Uterus (tissue), 4 donors: ENCODE measurements around the gene RTF2. TPM values are rescaled to one million over a fixed set of nuclear protein-coding genes. Genes with fewer than 3 reads are reported as not detected.
A peak's percentile ranks its signal among the peaks of the same experiment; 100 is the strongest.
"Not testable (repeated sequence)": the region's sequence is repeated elsewhere in the genome, so short reads cannot be mapped to it uniquely, and the experiment has no call there.

ENCODE experiments used
- DNase-seq, 2 donors: peaks; one replicate each; pipeline ENCODE4 v3.0.0-alpha.2; 2019 to 2020
- H3K27ac ChIP-seq, 2 donors: fragments of 200-600 bp; sonication (generic); 1 replicate in 1 of 2; 2 replicates in 1 of 2; pipeline ENCODE4 v1.5.1; 2016 to 2018
- H3K27me3 ChIP-seq, 2 donors: fragments of 200-600 bp; sonication (generic); one replicate each; pipeline ENCODE4 v1.5.1; 2018 to 2019; ENCODE audit warnings: control low read depth in 1 of 2
- H3K36me3 ChIP-seq, 2 donors: fragments of 200-600 bp; sonication (generic); one replicate each; pipeline ENCODE4 v1.5.1; 2019; ENCODE audit warnings: control low read depth in 1 of 2
- H3K4me1 ChIP-seq, 2 donors: fragments of 200-600 bp; sonication (generic); one replicate each; pipeline ENCODE4 v1.5.1; 2018 to 2019; ENCODE audit warnings: control low read depth in 1 of 2
- H3K4me3 ChIP-seq, 2 donors: fragments of 200-600 bp; sonication (generic); 1 replicate in 1 of 2; 2 replicates in 1 of 2; pipeline ENCODE4 v1.5.1; 2018 to 2019; ENCODE audit warnings: mild to moderate bottlenecking in 1 of 2
- H3K9me3 ChIP-seq, 2 donors: fragments of 200-600 bp; sonication (generic); one replicate each; pipeline ENCODE4 v1.5.1; 2019; ENCODE audit warnings: control low read depth in 1 of 2
- POLR2A ChIP-seq, 2 donors: fragments of 450-650 bp; IDR thresholded peaks; one replicate each; pipeline ENCODE4 v1.6.1; 2016; ENCODE audit warnings: antibody characterized with exemption in 2 of 2, mild to moderate bottlenecking in 1 of 2, moderate library complexity in 1 of 2
- intact Hi-C: fragments of 100-400 bp; cut with DNase I; formaldehyde crosslinking; loops from one replicate; pipeline ENCODE4 v1.15.1; 2023; ENCODE audit warnings: low total_unique reads
- total RNA-seq, 4 donors: library from RNA; depleted of rRNA in 3 of 4; stranded (reverse); fragments of >200 nt in 3 of 4; gene quantifications; one replicate each; pipeline versions ENCODE4 v1.1.0 to v1.2.4, GENCODE V29; 2014 to 2023
- TF ChIP-seq, protein P1 (sequence below), 4 experiments: fragments of 200-600 bp in 2 of 4; fragments of 450-650 bp in 2 of 4; sonication (generic) in 2 of 4; IDR thresholded peaks; one replicate each; pipeline ENCODE4 v1.5.1; 2016 to 2019; ENCODE audit warnings: antibody characterized with exemption in 4 of 4, mild to moderate bottlenecking in 2 of 4, moderate library complexity in 1 of 4
- donor health status: DM: yes; HTN: yes; CAD: no.

The RTF2 gene
- total RNA-seq, 4 donors from 2014 or later: 27.4 to 86.6 (median 69.6) TPM

DNA sequence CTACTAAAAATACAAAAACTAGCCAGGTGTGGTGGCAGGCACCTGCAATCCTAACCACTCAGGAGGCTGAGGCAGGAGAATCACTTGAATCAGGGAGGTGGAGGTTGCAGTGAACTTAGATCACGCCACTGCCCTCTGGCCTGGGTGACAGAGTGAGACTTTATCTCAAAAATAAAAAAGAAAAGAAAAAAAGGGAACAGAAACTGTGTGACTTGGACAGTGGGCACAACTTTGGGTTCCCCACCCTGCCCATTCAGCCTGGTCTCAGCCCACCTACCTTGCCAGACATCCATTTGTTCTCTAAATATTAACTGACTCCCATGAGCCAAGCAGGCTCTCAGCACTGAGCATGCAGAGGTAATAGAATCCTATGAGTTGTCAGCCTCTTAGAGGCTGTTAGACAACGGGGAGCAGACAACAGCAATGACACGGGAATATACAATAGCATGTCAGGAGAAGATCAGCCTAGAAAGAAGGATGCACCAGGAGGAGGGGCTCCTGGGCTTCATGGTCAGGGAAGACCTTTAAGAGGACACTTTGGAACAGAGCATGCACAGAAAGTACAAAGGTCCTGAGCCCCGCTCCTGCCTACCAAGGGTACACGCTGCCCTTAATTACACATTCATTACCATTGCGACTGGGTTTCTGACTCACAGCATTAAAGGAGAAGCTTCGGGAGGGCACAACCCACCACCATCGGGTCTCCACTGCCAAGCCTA, 84.6 kb downstream of the RTF2 start:
- intact Hi-C loops: no loop called here
- H3K27me3 ChIP-seq: no peaks in the 10 kb centered on the region
- TF ChIP-seq, protein P1, sequence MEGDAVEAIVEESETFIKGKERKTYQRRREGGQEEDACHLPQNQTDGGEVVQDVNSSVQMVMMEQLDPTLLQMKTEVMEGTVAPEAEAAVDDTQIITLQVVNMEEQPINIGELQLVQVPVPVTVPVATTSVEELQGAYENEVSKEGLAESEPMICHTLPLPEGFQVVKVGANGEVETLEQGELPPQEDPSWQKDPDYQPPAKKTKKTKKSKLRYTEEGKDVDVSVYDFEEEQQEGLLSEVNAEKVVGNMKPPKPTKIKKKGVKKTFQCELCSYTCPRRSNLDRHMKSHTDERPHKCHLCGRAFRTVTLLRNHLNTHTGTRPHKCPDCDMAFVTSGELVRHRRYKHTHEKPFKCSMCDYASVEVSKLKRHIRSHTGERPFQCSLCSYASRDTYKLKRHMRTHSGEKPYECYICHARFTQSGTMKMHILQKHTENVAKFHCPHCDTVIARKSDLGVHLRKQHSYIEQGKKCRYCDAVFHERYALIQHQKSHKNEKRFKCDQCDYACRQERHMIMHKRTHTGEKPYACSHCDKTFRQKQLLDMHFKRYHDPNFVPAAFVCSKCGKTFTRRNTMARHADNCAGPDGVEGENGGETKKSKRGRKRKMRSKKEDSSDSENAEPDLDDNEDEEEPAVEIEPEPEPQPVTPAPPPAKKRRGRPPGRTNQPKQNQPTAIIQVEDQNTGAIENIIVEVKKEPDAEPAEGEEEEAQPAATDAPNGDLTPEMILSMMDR (IDR thresholded peaks at IDR 0.05): no peak
- TF ChIP-seq POLR2A (IDR thresholded peaks at IDR 0.05): no peak

DNA sequence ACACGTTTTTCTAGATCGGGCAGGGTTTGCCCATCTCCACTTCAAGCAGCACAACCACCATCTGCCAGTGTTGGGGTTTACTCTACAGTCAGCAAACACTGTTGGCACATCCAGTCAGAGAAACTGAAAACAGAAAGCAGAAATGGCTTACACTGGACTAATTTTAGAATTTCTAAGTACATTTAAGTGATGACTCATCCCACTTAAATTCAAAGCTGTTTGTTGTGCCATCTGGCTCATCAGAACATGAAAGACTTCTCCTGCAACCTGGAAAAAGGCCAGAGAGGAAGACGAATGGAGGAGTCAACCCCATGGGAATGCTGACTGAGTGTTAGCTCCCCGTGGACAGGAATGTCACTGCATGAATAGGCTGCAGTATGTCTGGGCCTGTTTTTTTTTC, 86.4 kb downstream of the RTF2 start:
- Histone ChIP-seq H3K27me3 (no peaks in the 10 kb centered on the region), H3K36me3 (no peaks in the 10 kb centered on the region), H3K9me3 (no peaks in the 10 kb centered on the region), H3K4me3 (no peak overlapping the region), H3K27ac (peak overlapping the region in 1 of 2 donors; percentile 41), H3K4me1 (no peaks in the 10 kb centered on the region)
- DNase-seq: peak in 1 of 2 donors; percentile 56
- intact Hi-C loops: no loop called here
- TF ChIP-seq, protein P1 (IDR thresholded peaks at IDR 0.05): peak in 1 of 4 experiments; percentile 4
- TF ChIP-seq POLR2A (IDR thresholded peaks at IDR 0.05): no peak

More for the DNA sequence above, 84.6 kb downstream of the RTF2 start:
- Histone ChIP-seq H3K4me3 (no peak overlapping the region), H3K36me3 (no peaks in the 10 kb centered on the region), H3K27ac (no peak overlapping the region), H3K9me3 (no peaks in the 10 kb centered on the region), H3K4me1 (no peaks in the 10 kb centered on the region)
- DNase-seq: no peak

DNA sequence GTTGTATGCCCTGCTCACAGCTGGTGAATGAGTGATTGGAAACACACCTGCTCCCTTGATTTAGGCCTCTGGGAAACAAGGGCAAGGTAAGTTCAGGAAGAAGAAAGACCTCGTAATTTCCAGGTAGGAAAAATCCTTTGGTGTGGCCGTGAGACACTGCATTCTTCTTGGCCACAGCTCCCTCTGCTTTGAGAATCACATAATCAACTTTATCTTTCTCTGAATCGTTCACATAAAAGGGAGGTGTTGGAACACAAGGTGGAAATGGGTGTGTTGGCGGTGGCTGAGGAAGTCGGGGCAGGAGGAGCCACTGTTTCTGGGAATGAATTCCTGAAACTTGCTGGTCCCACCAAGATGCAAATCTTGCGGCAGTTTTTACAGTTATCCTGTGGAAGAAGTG, 90.5 kb downstream of the RTF2 start:
- no peaks in the 10 kb centered on the region for H3K27me3 ChIP-seq
- no peak overlapping the region for H3K4me3 ChIP-seq
- H3K36me3 ChIP-seq: no peaks in the 10 kb centered on the region
- no peak overlapping the region for H3K27ac ChIP-seq
- intact Hi-C loops: no loop called here
- DNase-seq: peak in 1 of 2 donors; percentile 16
- no peaks in the 10 kb centered on the region for H3K9me3 ChIP-seq
- TF ChIP-seq, protein P1 (IDR thresholded peaks at IDR 0.05): no peak
- TF ChIP-seq POLR2A (IDR thresholded peaks at IDR 0.05): no peak
- H3K4me1 ChIP-seq: no peaks in the 10 kb centered on the region

DNA sequence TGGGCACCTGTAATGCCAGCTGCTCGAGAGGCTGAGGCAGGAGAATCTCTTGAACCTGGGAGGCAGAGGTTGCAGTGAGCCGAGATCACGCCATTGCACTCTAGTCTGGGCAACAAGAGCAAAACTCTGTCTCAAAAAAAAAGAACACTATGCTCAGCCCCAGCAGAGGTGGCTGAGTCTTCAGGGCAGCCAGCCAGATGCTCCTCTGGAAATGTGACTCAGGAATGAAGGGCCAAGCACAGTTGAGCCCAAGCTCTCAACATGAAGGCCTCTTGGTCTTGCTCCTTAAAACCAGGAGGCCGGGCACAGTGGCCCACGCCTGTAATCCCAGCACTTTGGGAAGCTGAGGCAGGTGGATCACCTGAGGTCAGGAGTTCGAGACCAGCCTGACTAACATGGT, 96.1 kb downstream of the RTF2 start:
- H3K4me3 ChIP-seq, DNase-seq, H3K4me1 ChIP-seq, intact Hi-C loops, H3K27me3 ChIP-seq, H3K36me3 ChIP-seq, H3K27ac ChIP-seq, H3K9me3 ChIP-seq: not testable (repeated sequence)

DNA sequence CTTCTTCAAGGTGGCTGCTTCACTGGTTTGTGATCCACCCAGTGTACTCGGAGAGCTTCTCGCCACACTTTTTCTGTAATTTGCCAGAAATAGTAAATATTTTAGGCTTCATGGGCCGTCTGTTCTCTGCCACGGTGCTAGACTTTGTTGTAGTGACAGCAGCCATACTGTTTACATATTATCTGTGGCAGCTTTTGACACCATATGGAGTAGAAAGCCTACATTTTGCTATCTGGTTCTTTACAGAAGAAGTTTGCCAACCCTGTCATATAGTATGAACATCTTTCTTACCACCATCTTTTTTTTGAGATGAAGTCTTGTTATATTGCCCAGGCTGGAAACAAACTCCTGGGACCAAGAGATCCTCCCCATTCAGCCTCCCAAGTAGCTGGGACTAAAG, 97.1 kb downstream of the RTF2 start:
- intact Hi-C loops: no loop called here
- Histone ChIP-seq H3K27ac (no peak overlapping the region), H3K4me1 (no peaks in the 10 kb centered on the region), H3K27me3 (no peaks in the 10 kb centered on the region), H3K4me3 (no peak overlapping the region), H3K36me3 (no peaks in the 10 kb centered on the region), H3K9me3 (no peaks in the 10 kb centered on the region)
- TF ChIP-seq, protein P1 (IDR thresholded peaks at IDR 0.05): no peak
- no peak for DNase-seq
